GM19455 (cell line): Measurements from ENCODE around the gene ARIH1.

ENCODE experiments used
- ATAC-seq: cut with Tn5 transposase; IDR thresholded peaks from one replicate; pipeline ENCODE4 v1.9.1; 2021; ENCODE audit not compliant: unreplicated experiment

The ARIH1 gene

DNA sequence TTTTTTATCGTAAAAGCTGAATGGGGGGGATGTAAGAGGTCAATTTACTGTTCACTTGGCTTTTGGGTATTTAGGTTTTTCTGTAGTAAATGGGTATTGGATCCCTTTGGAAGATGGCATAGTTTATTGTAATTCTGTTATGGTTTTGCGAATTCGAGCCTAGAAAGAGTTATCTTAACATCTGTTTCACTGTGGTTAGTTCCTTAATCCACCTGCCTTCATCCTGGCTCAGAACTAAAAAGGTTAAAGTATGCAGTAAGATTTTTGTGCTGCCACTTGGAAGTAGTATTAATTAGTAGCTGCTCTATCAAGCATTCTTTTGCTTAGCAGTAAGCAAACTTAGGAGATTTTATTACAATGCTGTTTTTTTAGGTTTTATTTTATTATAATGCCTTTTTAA, 62.4 kb downstream of the ARIH1 start:
- ATAC-seq, result no peak

- ATAC-seq, result no peak
Measured at GRCh38 chr15:72538931-72539330, 64.8 kb downstream of the ARIH1 start.

DNA sequence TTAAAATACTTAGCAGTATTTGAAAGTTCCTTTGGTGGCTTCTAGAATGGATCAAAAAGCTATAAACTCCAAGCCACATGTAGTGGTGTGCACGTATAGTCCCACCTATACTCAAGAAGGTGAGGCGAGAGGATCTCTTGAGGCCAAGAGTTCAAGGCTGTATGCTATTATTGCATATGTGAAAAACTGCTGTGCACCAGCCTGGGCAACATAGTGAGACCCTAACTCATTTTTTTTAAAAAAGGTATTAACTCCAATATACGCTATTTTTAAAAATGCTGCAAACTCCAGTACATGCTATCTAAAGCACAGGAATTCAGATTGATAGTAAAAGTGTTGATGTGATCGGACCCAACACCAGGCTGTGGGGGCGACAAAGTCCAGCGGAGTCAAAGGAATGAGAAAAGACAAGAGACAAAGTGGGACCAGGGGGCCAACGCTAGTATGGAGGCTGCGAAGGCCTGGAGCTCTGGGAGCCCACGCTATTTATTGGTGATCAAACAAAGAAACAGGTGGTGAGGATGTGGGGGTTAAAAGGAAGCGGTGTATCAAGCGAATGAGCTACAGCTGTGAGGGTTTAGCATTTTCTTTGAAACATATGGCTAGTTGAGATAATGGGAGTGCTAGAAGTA, 66.6 kb downstream of the ARIH1 start:
- no peak for ATAC-seq

DNA sequence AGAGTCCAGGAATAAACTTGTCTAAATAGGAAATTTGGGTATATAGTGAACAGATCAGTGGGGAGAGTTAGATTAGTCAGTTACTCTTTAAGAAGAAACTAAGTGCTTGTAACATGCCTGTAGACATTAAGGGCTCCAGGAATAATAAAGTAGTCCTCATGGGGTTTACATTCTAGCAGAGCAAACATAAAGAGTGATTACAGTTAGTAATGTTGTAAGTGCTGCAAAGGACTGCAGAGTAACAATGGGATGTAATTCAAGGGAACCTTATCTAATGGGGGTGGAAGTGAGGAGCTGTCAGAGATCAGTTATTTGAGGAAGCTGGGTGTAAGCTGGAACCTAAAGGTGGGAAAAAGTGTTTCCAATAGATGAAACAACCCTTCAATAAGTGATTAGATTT, 67.5 kb downstream of the ARIH1 start:
- ATAC-seq, result no peak

GRCh38 chr15:72545156-72545555, 71.0 kb downstream of the ARIH1 start:
- ATAC-seq, result no peak

DNA sequence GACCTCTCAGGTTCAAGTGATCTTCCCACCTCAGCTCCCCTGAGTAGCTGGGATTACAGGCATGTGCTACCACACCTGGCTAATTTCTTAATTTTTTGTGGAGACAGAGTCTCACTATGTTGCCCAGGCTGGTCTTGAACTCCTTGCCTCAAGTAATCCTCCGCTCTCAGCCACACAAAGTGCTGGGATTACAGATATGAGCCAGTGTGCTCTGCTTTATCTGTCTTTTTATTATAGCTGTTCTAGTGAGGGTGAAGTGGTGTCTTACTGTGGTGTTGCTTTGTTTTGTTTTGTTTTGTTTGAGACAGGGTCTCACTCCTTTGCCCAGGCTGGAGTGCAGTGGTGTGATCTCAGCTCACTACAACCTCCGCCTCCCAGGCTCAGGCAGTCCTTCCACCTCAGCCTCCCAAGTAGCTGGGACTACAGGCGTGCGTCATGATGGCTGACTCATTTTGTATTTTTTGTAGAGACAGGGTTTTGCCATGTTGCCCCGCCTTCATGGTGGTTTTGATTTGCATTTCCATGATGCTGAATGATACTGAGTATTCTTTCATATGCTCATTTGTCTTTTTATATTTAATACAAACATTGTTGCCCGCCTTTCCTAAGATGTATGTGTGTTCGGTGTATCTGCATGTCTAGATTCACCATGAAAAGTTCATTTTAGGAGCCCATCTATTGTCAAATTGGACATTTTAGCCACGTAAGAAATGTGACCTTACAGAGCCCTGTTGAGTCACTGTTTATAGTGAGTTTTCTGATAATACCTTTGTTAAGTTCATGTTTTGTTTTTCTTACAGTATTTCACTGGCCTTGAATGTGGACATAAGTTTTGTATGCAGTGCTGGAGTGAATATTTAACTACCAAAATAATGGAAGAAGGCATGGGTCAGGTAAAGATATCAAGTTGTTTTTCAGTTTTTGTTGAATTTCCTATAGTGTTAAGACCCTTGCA, 80.6 kb downstream of the ARIH1 start:
- ATAC-seq, result no peak

DNA sequence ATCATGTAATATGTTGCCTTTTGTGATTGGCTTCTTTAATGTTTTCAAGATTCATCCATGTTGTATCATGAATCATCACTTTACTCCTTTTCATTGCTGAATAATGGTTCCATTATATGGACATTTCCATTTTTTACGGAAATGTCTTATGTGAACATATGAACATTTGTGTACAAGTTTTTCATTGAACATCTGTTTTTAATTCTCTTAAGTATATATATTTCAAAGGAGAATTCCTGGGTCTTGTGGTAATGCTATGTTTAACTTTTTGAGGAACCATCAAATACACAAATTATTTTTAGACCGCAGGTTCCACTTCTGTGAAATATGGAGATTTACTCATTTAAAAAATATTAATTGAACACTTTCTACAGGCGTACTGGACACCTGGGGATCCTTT, 85.7 kb downstream of the ARIH1 start:
- no peak for ATAC-seq

GRCh38 chr15:72560458-72560857, 86.3 kb downstream of the ARIH1 start:
- ATAC-seq, result no peak

DNA sequence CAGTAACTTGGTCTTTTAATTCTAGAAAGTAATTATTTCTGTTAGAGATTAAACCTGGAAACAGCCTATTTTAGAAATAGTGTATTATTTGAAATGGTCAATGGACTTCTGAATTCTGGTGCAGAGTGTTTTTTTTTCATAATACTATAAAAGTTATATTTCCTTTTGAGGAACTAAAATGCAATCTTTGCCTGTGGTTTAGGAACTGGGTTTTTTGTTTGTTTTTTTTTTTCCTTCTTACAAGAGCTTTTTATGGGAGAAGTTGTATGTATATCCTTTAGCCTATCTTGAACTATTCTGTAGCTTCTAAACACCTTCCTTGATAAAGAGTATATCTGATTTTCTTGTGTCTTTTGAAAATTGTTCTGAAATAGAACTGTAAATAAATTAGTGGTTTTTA, 88.3 kb downstream of the ARIH1 start:
- ATAC-seq, result no peak

DNA sequence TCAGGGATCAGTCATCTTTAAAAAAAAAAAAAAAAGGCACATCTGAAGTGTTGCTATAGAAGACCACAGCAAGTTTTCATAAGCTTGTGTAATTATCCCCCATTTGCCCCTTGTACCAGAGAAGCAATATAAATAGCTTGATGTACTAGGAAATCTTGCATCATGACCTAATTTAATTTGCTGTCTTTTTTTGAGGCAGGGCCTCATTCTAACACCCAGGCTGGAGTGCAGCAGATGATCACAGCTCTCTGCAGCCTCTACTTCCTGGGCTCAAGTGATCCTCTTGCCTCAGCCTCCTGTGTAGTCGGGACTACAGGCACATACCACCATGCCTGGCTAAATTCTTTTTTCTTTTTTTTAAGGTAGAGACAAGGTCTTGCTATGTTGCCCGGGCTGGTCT, 88.7 kb downstream of the ARIH1 start:
- ATAC-seq, result no peak

DNA sequence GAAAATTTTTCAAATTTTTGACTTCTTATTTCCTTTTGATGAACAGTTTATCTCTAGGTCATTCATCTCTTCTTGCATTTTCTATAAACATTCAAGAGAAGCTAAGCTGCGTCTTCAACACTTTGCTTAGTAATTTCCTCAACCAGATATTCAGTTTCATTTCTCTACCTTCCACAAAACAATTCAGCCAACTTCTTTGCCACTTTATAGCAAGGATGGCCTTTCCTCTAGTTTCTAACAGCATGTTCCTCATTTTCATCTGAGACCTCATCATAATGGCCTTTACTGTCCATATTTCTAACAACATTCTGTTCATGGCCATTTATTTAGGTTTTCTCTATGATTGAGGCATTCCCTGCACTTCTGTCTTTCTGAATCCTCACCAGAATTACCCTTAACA, 90.0 kb downstream of the ARIH1 start:
- no peak for ATAC-seq

DNA sequence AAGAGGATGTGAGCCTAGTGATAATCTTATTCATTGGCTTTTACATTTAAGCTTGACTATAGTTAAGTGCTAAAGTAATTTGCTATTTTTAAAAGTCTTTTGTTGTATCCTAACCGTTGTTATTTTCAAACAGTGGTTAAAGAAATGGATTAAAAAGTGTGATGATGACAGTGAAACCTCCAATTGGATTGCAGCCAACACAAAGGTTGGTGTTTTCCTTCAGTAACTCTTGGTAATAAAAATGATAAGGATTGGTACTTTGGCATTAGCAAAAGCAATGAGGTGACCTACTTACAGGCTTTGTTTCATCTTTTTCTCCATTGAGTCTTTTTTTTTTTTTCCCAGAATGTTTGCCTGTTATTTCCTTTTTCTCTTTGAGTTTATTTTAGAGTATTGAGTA, 92.8 kb downstream of the ARIH1 start:
- ATAC-seq, result no peak

GRCh38 chr15:72570059-72570458, 95.9 kb downstream of the ARIH1 start:
- no peak for ATAC-seq

- no peak for ATAC-seq
Measured at GRCh38 chr15:72579814-72580213, 105.7 kb downstream of the ARIH1 start.

DNA sequence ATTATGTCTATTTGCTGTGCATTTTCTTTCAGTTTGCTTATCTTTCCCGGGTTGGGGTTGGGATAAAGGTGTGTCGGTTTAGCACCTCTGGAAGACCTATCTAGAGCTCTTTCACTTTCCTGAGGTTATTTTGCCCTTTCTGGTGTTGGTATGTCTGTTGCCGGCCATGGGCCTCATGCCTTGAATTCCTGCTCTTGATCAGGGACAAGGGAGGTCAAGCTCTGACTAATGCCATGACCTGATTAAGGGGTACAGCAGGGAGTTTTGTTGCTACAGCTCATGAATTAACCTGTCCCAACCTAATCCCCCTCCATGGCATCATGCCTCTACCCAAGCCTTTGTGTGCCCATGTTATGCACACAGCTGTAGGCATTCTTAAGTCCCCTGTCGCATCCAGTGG, 109.9 kb downstream of the ARIH1 start:
- ATAC-seq, result no peak

- no peak for ATAC-seq
Measured at GRCh38 chr15:72585025-72585424, 110.9 kb downstream of the ARIH1 start.

DNA sequence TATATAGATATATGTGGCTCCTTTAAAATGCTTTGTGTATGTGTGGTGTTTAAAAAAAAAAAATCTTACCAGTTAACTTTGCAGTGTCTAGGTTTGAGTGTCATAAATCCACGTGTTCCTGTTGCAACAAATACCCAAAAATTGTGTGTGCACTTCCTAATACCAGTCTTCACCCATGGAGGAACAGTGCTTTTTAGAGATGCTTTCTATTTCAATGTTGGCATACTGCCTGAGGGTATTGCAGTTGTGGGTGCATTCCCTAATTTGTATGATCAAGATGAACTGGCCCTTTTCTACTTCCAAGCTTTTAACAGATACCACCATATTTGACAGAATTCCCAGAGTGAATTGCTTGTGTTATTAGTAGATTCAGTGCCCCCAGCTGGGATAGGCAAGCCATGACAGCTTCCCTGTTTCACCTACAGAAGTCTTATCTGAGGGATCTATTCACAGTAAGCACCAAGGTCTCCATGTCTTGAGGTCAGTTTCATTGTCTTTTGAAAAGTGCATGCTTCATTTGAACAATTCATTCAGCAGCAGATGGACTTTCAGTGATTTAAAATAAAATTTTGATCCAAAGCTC, 111.4 kb downstream of the ARIH1 start:
- no peak for ATAC-seq

- ATAC-seq, result no peak
Measured at GRCh38 chr15:72588096-72588495, 114.0 kb downstream of the ARIH1 start.

DNA sequence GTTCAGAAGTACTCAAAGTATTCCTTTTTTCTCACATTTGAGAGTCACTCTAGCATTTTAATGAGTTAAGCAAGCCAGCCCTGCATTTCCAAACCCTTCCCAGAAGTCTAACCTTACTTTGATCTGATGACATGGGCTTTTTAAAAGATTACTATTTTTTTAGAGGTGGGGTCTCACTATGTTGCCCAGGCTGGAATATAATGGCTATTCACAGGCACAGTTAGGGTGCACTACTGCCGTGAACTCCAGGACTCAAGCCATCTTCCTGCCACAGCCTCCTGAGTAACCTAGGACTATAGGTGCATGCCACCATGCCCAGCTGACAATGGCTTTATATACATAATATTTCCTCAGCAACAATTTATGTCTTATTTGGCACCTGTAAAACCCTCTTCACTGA, 116.3 kb downstream of the ARIH1 start:
- ATAC-seq, result no peak

DNA sequence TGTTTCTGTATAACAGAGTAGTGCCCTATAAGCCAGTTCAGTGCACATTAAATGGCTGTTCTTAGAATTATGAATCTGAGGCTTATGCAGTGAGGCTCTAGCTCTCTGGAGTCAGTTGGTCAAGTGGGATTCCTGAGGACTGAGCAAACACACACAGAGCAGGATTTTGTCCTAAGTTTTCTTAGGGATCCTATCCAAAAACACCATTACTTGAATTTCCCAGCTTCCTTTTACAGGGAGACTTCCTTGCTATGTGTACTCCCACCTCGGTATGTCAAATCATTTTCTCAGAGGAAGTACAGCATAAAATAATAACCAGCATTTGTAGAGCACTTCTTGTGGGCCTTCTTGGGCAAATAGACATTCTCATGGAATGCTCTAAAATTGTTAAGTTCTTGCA, 117.2 kb downstream of the ARIH1 start:
- no peak for ATAC-seq

GRCh38 chr15:72592097-72592496, 118.0 kb downstream of the ARIH1 start:
- no peak for ATAC-seq

DNA sequence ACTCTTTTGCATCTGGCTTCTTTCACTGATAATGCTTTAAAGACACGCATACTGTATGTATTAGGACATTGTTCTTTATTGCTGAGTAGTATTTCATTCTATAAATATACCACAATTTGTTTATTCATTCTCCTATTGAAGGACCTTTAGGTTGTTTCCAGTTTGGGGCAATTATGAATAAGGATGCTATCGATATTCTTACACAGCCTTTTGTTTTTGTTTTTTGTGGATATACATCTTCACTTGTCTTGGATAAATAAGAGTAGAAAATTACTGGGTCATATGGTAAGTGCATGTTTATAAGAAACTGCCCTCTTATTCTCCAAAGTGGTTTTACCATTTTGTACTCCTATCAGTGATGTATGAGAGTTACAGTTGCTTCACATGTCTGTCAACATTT, 118.5 kb downstream of the ARIH1 start:
- ATAC-seq, result no peak
